Loucy (cell line): ENCODE measurements around the gene CNTNAP2.

Experiments
- H2AFZ ChIP-seq: fragments of 200-600 bp; sonication (generic); 2 replicates; pipeline ENCODE4 v1.6.0; 2016; ENCODE audit warnings: antibody characterized with exemption, mild to moderate bottlenecking, low read length, moderate library complexity
- H3F3A ChIP-seq: fragments of 200-600 bp; 2 replicates; pipeline ENCODE4 v1.6.0; 2016; ENCODE audit warnings: antibody characterized with exemption, low read depth, mild to moderate bottlenecking
- H3K27me3 ChIP-seq: fragments of 200-600 bp; sonication (generic); 2 replicates; pipeline ENCODE4 v1.6.1; 2014; ENCODE audit warnings: low read length, mild to moderate bottlenecking; ENCODE audit not compliant: insufficient read depth, poor library complexity, severe bottlenecking
- H3K36me3 ChIP-seq: fragments of 200-600 bp; sonication (generic); 2 replicates; pipeline ENCODE4 v1.6.1; 2016; ENCODE audit warnings: low read length; ENCODE audit not compliant: insufficient read depth
- H3K4me1 ChIP-seq: fragments of 200-600 bp; sonication (generic); 2 replicates; pipeline ENCODE4 v1.5.1; 2014; ENCODE audit warnings: low read length, mild to moderate bottlenecking; ENCODE audit not compliant: insufficient read depth, poor library complexity, severe bottlenecking
- H3K4me2 ChIP-seq: fragments of 200-600 bp; sonication (generic); 2 replicates; pipeline ENCODE4 v1.6.0; 2014; ENCODE audit warnings: antibody characterized with exemption, low read length, low read depth, mild to moderate bottlenecking; ENCODE audit not compliant: poor library complexity, severe bottlenecking
- H3K4me3 ChIP-seq: fragments of 200-600 bp; sonication (generic); 2 replicates; pipeline ENCODE4 v1.5.1; 2014; ENCODE audit warnings: low read length, mild to moderate bottlenecking, mixed read lengths; ENCODE audit not compliant: poor library complexity, severe bottlenecking
- H3K79me2 ChIP-seq: fragments of 200-600 bp; sonication (generic); 2 replicates; pipeline ENCODE4 v1.6.1; 2014; ENCODE audit warnings: low read length; ENCODE audit not compliant: insufficient read depth
- H3K9ac ChIP-seq: fragments of 200-600 bp; sonication (generic); 2 replicates; pipeline ENCODE4 v1.6.0; 2014; ENCODE audit warnings: mild to moderate bottlenecking, low read depth, low read length, moderate library complexity; ENCODE audit not compliant: poor library complexity, severe bottlenecking
- H3K9me2 ChIP-seq: fragments of 200-600 bp; sonication (generic); replicated peaks from 2 replicates; pipeline ENCODE4 v1.6.1; 2016; ENCODE audit warnings: low read depth, low read length, mixed read lengths
- H3K9me3 ChIP-seq: fragments of 200-600 bp; sonication (generic); 2 replicates; pipeline ENCODE4 v1.6.1; 2014; ENCODE audit warnings: mild to moderate bottlenecking, antibody characterized with exemption, low read length, low read depth; ENCODE audit not compliant: insufficient read depth
- H4K20me1 ChIP-seq: fragments of 200-600 bp; sonication (generic); 2 replicates; pipeline ENCODE4 v1.6.0; 2014; ENCODE audit warnings: antibody characterized with exemption, low read length, mild to moderate bottlenecking; ENCODE audit not compliant: insufficient read depth, poor library complexity, severe bottlenecking
- EZH2phosphoT487 ChIP-seq: fragments of 200-600 bp; IDR thresholded peaks from 2 replicates; pipeline ENCODE4 v1.6.1; 2018; ENCODE audit warnings: antibody characterized with exemption, mild to moderate bottlenecking, moderate library complexity, borderline replicate concordance
- TF ChIP-seq, protein P1 (sequence below): fragments of 200-600 bp; sonication (generic); conservative IDR thresholded peaks from 2 replicates; pipeline ENCODE4 v1.5.1; 2014; ENCODE audit warnings: mild to moderate bottlenecking, antibody characterized with exemption, low read length

Gene CNTNAP2

GRCh38 chr7:146499970-146500369 is 383.4 kb downstream of the CNTNAP2 start:
- no peak for TF ChIP-seq EZH2phosphoT487
- TF ChIP-seq, protein P1, sequence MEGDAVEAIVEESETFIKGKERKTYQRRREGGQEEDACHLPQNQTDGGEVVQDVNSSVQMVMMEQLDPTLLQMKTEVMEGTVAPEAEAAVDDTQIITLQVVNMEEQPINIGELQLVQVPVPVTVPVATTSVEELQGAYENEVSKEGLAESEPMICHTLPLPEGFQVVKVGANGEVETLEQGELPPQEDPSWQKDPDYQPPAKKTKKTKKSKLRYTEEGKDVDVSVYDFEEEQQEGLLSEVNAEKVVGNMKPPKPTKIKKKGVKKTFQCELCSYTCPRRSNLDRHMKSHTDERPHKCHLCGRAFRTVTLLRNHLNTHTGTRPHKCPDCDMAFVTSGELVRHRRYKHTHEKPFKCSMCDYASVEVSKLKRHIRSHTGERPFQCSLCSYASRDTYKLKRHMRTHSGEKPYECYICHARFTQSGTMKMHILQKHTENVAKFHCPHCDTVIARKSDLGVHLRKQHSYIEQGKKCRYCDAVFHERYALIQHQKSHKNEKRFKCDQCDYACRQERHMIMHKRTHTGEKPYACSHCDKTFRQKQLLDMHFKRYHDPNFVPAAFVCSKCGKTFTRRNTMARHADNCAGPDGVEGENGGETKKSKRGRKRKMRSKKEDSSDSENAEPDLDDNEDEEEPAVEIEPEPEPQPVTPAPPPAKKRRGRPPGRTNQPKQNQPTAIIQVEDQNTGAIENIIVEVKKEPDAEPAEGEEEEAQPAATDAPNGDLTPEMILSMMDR = no peak
- H3K27me3 ChIP-seq = no peaks in the 10 kb centered on the region
- H3K4me2 ChIP-seq = no peak overlapping the region
- no peaks in the 10 kb centered on the region for H3F3A ChIP-seq
- no peaks in the 10 kb centered on the region; the same call in 1 of the 2 replicates for H3K9me3 ChIP-seq
- H4K20me1 ChIP-seq = no peaks in the 10 kb centered on the region
- no peaks in the 10 kb centered on the region for H3K9me2 ChIP-seq
- no peaks in the 10 kb centered on the region for H3K79me2 ChIP-seq
- no peak overlapping the region for H3K9ac ChIP-seq
- H3K4me3 ChIP-seq = no peak overlapping the region
- no peaks in the 10 kb centered on the region for H3K36me3 ChIP-seq
- no peaks in the 10 kb centered on the region for H3K4me1 ChIP-seq
- no peak overlapping the region for H2AFZ ChIP-seq

DNA sequence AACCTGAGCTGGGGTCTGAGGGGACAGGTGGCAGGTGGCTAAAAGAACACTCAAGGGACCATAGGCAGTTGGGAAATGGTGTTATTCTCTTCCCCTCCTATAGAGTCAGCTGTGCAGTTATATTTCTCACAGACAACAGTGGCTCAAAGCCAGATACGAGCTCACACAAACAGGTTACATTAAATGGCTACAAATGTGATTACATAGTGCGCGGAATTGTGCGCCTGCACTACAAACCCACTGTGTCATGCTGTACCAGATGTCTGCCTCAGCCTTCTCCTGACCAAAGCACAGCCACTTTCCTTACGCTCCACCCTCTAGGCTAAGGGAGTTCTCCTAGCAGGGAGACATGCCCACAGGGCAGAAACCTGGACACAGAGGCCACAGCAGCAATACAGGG is 387.2 kb downstream of the CNTNAP2 start:
- no peak overlapping the region for H3K4me3 ChIP-seq
- no peaks in the 10 kb centered on the region for H3K4me1 ChIP-seq
- no peak overlapping the region for H3K9ac ChIP-seq
- H2AFZ ChIP-seq = no peak overlapping the region
- no peaks in the 10 kb centered on the region for H3K27me3 ChIP-seq
- H3K4me2 ChIP-seq = no peak overlapping the region
- no peaks in the 10 kb centered on the region for H3F3A ChIP-seq
- H4K20me1 ChIP-seq = no peaks in the 10 kb centered on the region
- H3K9me2 ChIP-seq = no peaks in the 10 kb centered on the region
- H3K79me2 ChIP-seq = no peaks in the 10 kb centered on the region
- H3K9me3 ChIP-seq = no peaks in the 10 kb centered on the region; the same call in 1 of the 2 replicates
- TF ChIP-seq, protein P1 = no peak
- no peaks in the 10 kb centered on the region for H3K36me3 ChIP-seq

GRCh38 chr7:146510088-146510680 is 393.6 kb downstream of the CNTNAP2 start:
- H3F3A ChIP-seq = no peaks in the 10 kb centered on the region
- no peaks in the 10 kb centered on the region for H4K20me1 ChIP-seq
- no peak overlapping the region for H3K4me2 ChIP-seq
- H3K36me3 ChIP-seq = no peaks in the 10 kb centered on the region
- peaks cover 2% of the 10 kb centered on the region; the same call in 1 of the 2 replicates for H3K9me3 ChIP-seq
- H2AFZ ChIP-seq = no peak overlapping the region
- no peak for TF ChIP-seq EZH2phosphoT487
- TF ChIP-seq, protein P1 = no peak
- no peaks in the 10 kb centered on the region for H3K27me3 ChIP-seq
- no peak overlapping the region for H3K4me3 ChIP-seq
- no peaks in the 10 kb centered on the region for H3K9me2 ChIP-seq
- H3K9ac ChIP-seq = no peak overlapping the region
- H3K4me1 ChIP-seq = no peaks in the 10 kb centered on the region
- no peaks in the 10 kb centered on the region for H3K79me2 ChIP-seq
